GM12891 (cell line): ENCODE results near the gene COTL1. TPM values are rescaled to one million over a fixed set of nuclear protein-coding genes. Genes with fewer than 3 reads are reported as not detected.

ENCODE experiments used
- DNase-seq: peaks from one replicate; pipeline ENCODE4 v3.0.0; 2011; ENCODE audit warnings: low spot score; ENCODE audit not compliant: insufficient read length
- FAIRE-seq: peaks from 2 replicates; lab custom pipeline; 2011; peaks lifted over from hg19 to GRCh38; lab: Jason Lieb, UNC
- PAX5 ChIP-seq: IDR thresholded peaks from 2 replicates; pipeline ENCODE4 v1.6.1; 2011; ENCODE audit warnings: low read length, moderate library complexity, mild to moderate bottlenecking; ENCODE audit not compliant: insufficient read depth, severe bottlenecking
- POLR2A ChIP-seq: IDR thresholded peaks from 2 replicates; pipeline ENCODE4 v1.6.1; 2011; ENCODE audit warnings: low read depth, low read length, control low read depth
- POLR2AphosphoS5 ChIP-seq: IDR thresholded peaks from 2 replicates; pipeline ENCODE4 v1.6.1; 2011; ENCODE audit warnings: low read depth, low read length, control low read depth
- POU2F2 ChIP-seq: IDR thresholded peaks from 2 replicates; pipeline ENCODE4 v1.6.1; 2011; ENCODE audit warnings: low read depth, mild to moderate bottlenecking, control low read depth, low read length, moderate library complexity
- SPI1 ChIP-seq: IDR thresholded peaks from 2 replicates; pipeline ENCODE4 v1.6.1; 2011; ENCODE audit warnings: low read depth, low read length, control low read depth
- TAF1 ChIP-seq: IDR thresholded peaks from 2 replicates; pipeline ENCODE4 v1.6.1; 2011; ENCODE audit warnings: low read depth, low read length, control low read depth
- polyA plus RNA-seq: library from polyadenylated mRNA; unstranded; fragments of >200 nt; gene quantifications from one replicate; pipeline ENCODE4 v1.2.1, GENCODE V29; 2012; ENCODE audit warnings: low read depth, missing spikeins, inconsistent platforms; ENCODE audit not compliant: missing spikeins

Gene COTL1
- 283 TPM for polyA plus RNA-seq

GRCh38 chr16:84617791-84618580 is at the start of gene COTL1:
Gene COTL1 (minus strand): TSS chr16:84618078. CDS start chr16:84617914, 164 bp downstream.
- TF ChIP-seq PAX5, result no peak
- peak; percentile 73 for TF ChIP-seq POLR2A
- no peak for TF ChIP-seq SPI1
- TF ChIP-seq TAF1, result peak; percentile 46
- TF ChIP-seq POLR2AphosphoS5, result peak; percentile 76
- FAIRE-seq (peak; percentile 76), DNase-seq (peak; percentile 88)

- DNase-seq (no peak), FAIRE-seq (no peak)
- TF ChIP-seq PAX5 (no peak), POLR2AphosphoS5 (no peak), POLR2A (no peak), POU2F2 (no peak), SPI1 (no peak), TAF1 (no peak)
Observed at GRCh38 chr16:84665843-84666242, 48.0 kb upstream of the COTL1 start.

GRCh38 chr16:84665359-84665758 is 47.5 kb upstream of the COTL1 start:
- FAIRE-seq, result no peak
- TF ChIP-seq POU2F2 (no peak), PAX5 (no peak), POLR2A (no peak)

GRCh38 chr16:84663433-84664101 is 45.7 kb upstream of the COTL1 start:
- DNase-seq, result no peak
- TF ChIP-seq SPI1, result no peak
- TF ChIP-seq POU2F2, result peak; percentile 83
- 0 out of 2 replicates have a peak, but pooled peaks have one; percentile 5 for TF ChIP-seq POLR2A
- TF ChIP-seq PAX5, result no peak
- TF ChIP-seq TAF1, result no peak
- no peak for TF ChIP-seq POLR2AphosphoS5
- peak; percentile 71 for FAIRE-seq

More at GRCh38 chr16:84665359-84665758, 47.5 kb upstream of the COTL1 start:
- no peak for DNase-seq

- no peak for DNase-seq
- TF ChIP-seq SPI1 (no peak), POLR2AphosphoS5 (no peak)
- FAIRE-seq, result no peak
Observed at GRCh38 chr16:84662471-84662870, 44.6 kb upstream of the COTL1 start.

GRCh38 chr16:84661418-84662060 is 43.7 kb upstream of the COTL1 start:
- FAIRE-seq (no peak), DNase-seq (no peak)
- TF ChIP-seq POLR2AphosphoS5 (no peak), TAF1 (no peak), SPI1 (no peak), POLR2A (no peak), PAX5 (no peak), POU2F2 (no peak)

GRCh38 chr16:84660973-84661372 is 43.1 kb upstream of the COTL1 start:
- DNase-seq (no peak), FAIRE-seq (no peak)

GRCh38 chr16:84659656-84660300 is 41.9 kb upstream of the COTL1 start:
- TF ChIP-seq SPI1 (no peak), TAF1 (no peak), PAX5 (no peak), POLR2A (no peak), POLR2AphosphoS5 (no peak), POU2F2 (no peak)
- DNase-seq (no peak), FAIRE-seq (no peak)

More at GRCh38 chr16:84660973-84661372, 43.1 kb upstream of the COTL1 start:
- no peak for TF ChIP-seq PAX5
- no peak for TF ChIP-seq TAF1
- no peak for TF ChIP-seq POLR2A
- no peak for TF ChIP-seq POLR2AphosphoS5
- no peak for TF ChIP-seq POU2F2
- no peak for TF ChIP-seq SPI1

- DNase-seq (no peak), FAIRE-seq (no peak)
- TF ChIP-seq SPI1 (no peak), POLR2AphosphoS5 (no peak), TAF1 (no peak), POU2F2 (no peak), POLR2A (no peak), PAX5 (no peak)
Observed at GRCh38 chr16:84658690-84659089, 40.8 kb upstream of the COTL1 start.
